Fibroblast of villous mesenchyme (primary cell): ENCODE measurements around the gene SCUBE1. TPM values are rescaled to one million over a fixed set of nuclear protein-coding genes. Genes with fewer than 3 reads are reported as not detected.

Source experiments
- DNase-seq: peaks from one replicate; pipeline ENCODE4 v3.0.0-alpha.2; 2010; ENCODE audit warnings: low read depth
- H3K4me3 ChIP-seq: 2 replicates; pipeline ENCODE4 v1.5.1; 2011; ENCODE audit warnings: low read depth, mild to moderate bottlenecking, low read length
- total RNA-seq: library from RNA; depleted of rRNA; stranded (reverse); fragments of >200 nt; gene quantifications from 2 replicates; pipeline ENCODE4 v1.2.3, GENCODE V29; 2012
- TF ChIP-seq, protein P1 (sequence below): IDR thresholded peaks from 2 replicates; pipeline ENCODE4 v1.5.1; 2012; ENCODE audit warnings: low read depth, mild to moderate bottlenecking, low read length; ENCODE audit not compliant: insufficient read depth

SCUBE1 gene
- total RNA-seq, 1 donor: not detected

DNA sequence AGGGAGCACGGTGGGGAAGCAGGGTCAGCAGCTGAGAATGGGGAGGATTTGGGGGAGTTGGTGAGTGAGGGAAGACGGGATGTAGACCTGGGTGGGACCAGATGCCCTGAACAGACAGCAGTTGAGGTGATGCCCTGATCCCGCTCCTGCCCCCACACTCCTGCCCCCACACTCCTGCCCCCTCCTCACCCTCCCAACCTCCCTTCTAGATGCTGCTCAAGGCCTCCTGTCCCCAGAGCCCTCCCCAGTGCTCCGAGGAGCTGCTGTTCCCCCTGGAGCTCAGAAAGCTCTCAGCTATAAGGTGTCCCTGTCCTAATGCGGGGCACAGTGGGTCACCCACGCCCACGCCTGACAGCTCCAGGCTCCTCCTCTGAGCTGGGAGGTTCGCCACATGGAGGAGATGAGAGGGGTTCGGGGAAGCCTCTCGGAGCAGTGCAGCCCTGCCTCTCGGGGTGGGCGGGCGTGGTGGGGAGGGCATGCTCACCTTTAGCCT is 131.2 kb downstream of the SCUBE1 start:
- H3K4me3 ChIP-seq: no peak overlapping the region
- DNase-seq: no peak
- TF ChIP-seq, protein P1, sequence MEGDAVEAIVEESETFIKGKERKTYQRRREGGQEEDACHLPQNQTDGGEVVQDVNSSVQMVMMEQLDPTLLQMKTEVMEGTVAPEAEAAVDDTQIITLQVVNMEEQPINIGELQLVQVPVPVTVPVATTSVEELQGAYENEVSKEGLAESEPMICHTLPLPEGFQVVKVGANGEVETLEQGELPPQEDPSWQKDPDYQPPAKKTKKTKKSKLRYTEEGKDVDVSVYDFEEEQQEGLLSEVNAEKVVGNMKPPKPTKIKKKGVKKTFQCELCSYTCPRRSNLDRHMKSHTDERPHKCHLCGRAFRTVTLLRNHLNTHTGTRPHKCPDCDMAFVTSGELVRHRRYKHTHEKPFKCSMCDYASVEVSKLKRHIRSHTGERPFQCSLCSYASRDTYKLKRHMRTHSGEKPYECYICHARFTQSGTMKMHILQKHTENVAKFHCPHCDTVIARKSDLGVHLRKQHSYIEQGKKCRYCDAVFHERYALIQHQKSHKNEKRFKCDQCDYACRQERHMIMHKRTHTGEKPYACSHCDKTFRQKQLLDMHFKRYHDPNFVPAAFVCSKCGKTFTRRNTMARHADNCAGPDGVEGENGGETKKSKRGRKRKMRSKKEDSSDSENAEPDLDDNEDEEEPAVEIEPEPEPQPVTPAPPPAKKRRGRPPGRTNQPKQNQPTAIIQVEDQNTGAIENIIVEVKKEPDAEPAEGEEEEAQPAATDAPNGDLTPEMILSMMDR: no peak

DNA sequence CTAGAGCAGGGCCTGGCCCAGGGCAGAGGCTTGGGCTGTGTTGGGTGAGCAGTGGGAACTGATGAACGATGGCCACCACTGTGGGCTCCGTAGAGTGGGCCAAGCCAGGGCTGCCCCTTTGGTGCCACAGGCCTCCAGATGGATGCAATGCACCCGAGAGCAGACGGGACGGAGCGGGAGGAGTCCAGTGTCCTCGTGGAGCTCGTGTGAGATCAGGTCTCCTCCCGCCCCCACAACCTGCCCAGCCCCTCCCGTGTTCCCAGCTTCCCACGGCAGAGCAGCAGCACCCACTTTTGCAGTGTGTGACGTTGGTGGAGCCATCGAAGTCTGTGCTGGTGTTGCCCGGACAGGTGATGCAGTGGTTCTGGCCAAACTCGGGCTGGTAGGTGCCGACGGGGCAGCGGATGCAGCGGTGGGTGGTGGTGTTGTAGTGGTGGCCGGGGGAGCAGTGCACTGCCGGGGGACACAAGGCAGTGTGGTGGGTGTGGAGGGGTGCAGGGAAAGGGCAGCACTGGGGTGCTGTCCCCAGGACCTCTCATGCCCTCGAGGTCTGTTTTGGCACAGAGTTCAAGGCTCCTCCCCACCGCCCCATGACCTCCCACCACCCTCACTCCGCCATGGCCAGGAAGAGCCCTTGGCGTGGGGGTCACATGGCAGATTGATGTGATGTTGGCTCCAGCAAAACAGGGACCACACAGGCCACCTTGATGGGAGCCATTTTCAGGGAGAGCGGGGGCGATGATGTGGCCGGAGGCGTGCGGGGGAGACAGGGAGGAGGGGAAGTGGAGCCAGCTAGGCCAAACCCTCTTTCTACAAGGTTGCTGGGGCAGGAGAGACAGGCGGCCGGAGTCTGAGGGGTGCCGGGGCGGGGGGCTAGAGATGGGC is 132.3 kb downstream of the SCUBE1 start:
- no peak for DNase-seq
- H3K4me3 ChIP-seq: no peak overlapping the region
- TF ChIP-seq, protein P1: no peak

DNA sequence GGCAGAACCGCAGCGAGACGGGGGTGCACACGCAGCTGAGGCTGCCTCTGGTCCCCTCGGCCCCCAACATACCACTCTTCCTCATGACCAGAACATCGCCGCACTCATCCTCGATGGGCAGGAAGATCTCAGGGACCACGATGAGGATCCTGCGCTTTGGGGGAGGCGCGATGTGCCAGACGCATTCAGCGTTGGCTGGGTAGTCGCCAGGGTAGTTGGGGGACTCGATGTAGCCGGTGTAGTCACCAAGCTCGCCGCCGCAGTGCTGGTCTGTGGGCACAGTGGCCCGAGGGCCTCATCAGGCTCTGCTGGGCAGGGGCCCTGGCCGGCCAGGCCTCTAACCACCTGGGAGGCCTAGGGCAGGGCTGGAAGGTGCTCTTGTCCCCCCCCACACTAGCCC is 133.2 kb downstream of the SCUBE1 start:
- H3K4me3 ChIP-seq: no peak overlapping the region
- DNase-seq: no peak
- TF ChIP-seq, protein P1: no peak

DNA sequence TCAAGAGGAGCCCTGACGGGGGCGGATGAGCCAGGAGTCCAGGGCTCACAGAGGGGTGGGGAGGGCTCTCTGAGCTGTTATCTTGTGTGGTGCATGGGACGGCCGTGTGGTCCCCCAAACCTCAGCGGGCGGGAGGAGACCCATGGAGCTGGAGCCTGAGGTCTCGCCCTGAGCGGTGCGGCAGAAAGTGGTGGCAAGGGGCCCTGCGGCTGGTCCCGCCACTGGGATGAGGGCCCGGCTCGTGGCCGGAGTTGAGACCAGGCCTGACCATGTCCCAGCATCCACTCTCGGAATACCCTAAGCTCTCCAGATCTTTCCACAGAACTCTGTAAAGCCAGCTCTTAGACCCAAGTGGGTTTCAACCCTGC is 133.7 kb downstream of the SCUBE1 start:
- TF ChIP-seq, protein P1: no peak
- DNase-seq: no peak
- no peak overlapping the region for H3K4me3 ChIP-seq

DNA sequence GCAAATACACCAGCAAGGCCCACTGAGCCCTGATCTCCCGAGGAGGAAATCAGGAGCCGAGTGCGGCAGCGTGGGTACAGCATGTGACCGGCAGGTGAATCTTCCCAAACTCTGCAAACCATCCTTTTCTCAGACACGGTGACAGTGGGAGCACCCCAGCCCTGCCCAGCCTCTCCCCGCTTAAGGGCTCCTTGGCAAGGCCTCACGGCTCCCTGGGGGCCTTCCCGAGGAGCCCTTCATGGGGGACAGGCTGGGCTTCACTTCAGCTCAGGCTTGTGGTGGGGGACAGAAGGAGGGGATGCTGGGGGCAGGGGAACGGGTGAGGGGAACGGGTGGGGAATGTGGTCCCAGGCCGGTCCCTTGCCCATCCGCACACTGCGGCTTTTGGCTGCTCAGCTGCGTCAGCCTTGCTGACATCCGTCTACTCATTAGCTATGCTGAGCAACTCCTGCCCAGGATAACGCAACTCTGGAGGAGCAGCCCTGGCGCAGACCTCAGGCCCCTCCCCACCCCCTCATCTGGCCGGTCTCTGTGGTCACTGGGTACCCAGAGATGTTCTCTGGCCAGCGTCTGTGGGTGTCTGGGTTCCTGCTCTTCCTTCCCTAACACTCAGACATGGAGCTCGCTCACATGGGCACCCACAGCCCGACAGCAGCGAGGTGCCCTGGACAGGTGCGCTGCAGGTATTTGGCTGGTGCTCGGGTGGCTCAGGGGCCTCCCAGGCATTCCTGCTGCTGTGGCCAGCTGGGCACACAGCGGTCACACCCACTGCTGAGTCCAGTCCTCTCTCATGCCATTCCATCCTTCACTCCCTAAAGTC is 134.3 kb downstream of the SCUBE1 start:
- no peak overlapping the region for H3K4me3 ChIP-seq
- TF ChIP-seq, protein P1: no peak
- no peak for DNase-seq

DNA sequence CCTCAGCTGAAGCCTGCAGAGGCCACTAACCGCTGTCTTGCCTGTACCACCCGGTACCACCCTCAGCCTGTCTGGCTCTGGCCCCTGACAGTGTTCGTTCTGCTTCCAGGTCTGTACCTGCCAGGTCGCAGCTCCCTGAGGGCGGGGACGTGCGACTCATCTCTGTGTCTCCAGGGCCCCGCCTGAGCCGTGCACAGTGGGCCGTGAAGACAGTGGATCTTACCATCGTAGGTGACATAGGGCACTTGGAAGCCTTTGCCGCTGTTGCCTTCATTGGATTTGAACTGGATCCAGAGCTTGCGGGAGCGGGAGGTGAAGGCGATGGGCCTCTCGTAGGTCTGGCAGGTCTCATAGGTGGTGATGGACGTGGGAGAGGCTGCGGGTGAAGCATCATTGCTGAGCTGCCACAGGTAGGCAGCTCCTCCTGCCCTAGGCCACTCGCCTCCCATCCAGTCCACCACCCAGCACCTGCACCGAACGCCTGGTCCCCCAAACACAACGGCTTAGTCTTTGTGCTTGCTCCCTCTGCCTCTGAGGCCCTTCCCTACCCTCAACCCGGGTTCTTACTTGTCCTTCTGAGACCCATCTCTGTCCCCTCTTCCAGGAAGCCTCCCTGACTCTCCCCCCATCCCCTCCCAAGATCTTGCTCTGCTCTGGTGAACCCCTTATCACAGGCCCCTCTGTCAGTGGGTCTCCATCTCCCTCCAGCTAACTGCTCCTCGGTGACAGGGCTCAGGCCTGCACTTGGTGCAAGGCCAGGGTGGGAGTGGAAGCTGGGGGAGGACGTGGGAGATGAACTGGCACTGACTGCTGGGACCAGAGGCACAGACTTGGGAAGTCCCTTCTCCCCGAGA is 135.1 kb downstream of the SCUBE1 start:
- no peak for DNase-seq
- H3K4me3 ChIP-seq: no peak overlapping the region
- TF ChIP-seq, protein P1: no peak
